Stomach (tissue), 4 donors: ENCODE results near the gene MRPL43.

Experiments
- POLR2A ChIP-seq, 4 donors: fragments of 450-650 bp; IDR thresholded peaks; one replicate each; pipeline ENCODE4 v1.6.1; 2016; ENCODE audit warnings: antibody characterized with exemption in 4 of 4, control low read depth in 2 of 4, mild to moderate bottlenecking in 1 of 4, moderate library complexity in 1 of 4
- TF ChIP-seq, protein P1 (sequence below), 7 experiments: fragments of 450-650 bp in 4 of 7; fragments of 200-600 bp in 3 of 7; sonication (generic) in 3 of 7; IDR thresholded peaks; one replicate each; pipeline ENCODE4 v1.5.1; 2016 to 2019; ENCODE audit warnings: antibody characterized with exemption in 7 of 7, control low read depth in 2 of 7, mild to moderate bottlenecking in 1 of 7

DNA sequence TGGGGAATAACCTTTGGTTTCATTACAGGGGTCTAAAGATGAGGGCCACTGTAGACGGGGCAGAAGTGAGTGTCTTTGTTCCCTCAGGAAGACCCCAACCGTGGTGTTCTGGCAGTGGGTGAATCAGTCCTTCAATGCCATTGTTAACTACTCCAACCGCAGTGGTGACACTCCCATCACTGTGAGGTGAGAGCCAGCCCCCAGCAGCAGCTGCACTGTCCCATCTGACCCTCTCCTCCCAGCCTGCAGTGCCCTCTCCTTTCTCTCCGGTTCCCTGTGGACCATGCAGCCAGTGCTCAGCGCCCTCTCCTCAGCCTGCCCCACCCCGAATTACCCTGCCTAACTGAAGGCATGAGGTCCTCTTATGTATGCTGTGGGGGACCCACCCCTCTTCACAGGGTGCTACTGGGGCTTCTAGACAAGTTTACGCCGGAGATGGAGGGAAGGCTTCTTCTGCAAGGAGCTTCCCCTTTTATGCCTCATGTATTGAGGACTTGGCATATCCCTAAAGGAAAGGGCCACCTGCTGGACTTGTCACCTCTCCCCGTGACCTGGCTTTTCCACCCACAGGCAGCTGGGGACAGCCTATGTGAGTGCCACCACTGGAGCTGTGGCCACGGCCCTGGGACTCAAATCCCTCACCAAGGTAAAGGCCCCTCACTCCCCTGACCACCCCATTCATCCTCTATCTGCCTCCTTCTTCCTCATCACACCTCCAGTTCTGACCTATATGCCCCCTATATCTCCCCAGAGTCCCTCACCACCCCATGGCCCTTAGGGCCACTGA is 48.8 kb upstream of the MRPL43 start:
- TF ChIP-seq, protein P1, sequence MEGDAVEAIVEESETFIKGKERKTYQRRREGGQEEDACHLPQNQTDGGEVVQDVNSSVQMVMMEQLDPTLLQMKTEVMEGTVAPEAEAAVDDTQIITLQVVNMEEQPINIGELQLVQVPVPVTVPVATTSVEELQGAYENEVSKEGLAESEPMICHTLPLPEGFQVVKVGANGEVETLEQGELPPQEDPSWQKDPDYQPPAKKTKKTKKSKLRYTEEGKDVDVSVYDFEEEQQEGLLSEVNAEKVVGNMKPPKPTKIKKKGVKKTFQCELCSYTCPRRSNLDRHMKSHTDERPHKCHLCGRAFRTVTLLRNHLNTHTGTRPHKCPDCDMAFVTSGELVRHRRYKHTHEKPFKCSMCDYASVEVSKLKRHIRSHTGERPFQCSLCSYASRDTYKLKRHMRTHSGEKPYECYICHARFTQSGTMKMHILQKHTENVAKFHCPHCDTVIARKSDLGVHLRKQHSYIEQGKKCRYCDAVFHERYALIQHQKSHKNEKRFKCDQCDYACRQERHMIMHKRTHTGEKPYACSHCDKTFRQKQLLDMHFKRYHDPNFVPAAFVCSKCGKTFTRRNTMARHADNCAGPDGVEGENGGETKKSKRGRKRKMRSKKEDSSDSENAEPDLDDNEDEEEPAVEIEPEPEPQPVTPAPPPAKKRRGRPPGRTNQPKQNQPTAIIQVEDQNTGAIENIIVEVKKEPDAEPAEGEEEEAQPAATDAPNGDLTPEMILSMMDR (IDR thresholded peaks at IDR 0.05): no peak
- no peak for TF ChIP-seq POLR2A (IDR thresholded peaks at IDR 0.05)
